Motor neuron (in vitro differentiated cells): Measurements from ENCODE around the gene SMYD5. TPM values are rescaled to one million over a fixed set of nuclear protein-coding genes. Genes with fewer than 3 reads are reported as not detected.
"Not testable (repeated sequence)": the region's sequence is repeated elsewhere in the genome, so short reads cannot be mapped to it uniquely, and the experiment has no call there.

Experiments
- ATAC-seq, 8 experiments: fragments of 200-7000 bp; cut with Tn5 transposase; replicated peaks in 6 of 8; 2 replicates each; pipeline ENCODE4 v1.8.0; 2021; ENCODE audit warnings: mild to moderate bottlenecking in 8 of 8, moderate library complexity in 8 of 8
- H3K27ac ChIP-seq, 2 donors: fragments of 250-450 bp; sonication (Bioruptor Pico); 2 replicates each; pipeline ENCODE4 v1.9.0; 2021; ENCODE audit warnings: antibody characterized with exemption in 2 of 2, mild to moderate bottlenecking in 2 of 2, moderate library complexity in 1 of 2
- H3K4me1 ChIP-seq, 2 donors: fragments of 250-450 bp; sonication (Bioruptor Pico); replicated peaks in 1 of 2; 2 replicates each; pipeline ENCODE4 v1.6.1; 2021; ENCODE audit warnings: antibody characterized with exemption in 2 of 2, mild to moderate bottlenecking in 2 of 2, moderate library complexity in 1 of 2
- H3K4me3 ChIP-seq, 5 donors: fragments of 250-450 bp; sonication (Bioruptor Pico); 2 replicates each; pipeline ENCODE4 v1.9.0; 2021; ENCODE audit warnings: antibody characterized with exemption in 5 of 5, mild to moderate bottlenecking in 5 of 5, moderate library complexity in 4 of 5
- WGBS, 10 experiments: fragments of 450-650 bp; shearing (Covaris generic); methylation state at CpG; one replicate each; pipeline ENCODE4 v1.0.0; 2022; 5-methylcytosine and 5-hydroxymethylcytosine counted together
- in situ Hi-C, 9 experiments: fragments of 400-800 bp; cut with MboI; loops; one replicate each; pipeline ENCODE4 v1.15.0; 2021; ENCODE audit warnings: low sequenced_read_pairs in 9 of 9, low pct_unique_long_range_greater_than_20kb in 2 of 9; ENCODE audit not compliant: unreplicated experiment in 9 of 9
- total RNA-seq, 8 experiments: library from RNA; unstranded; fragments of 300-600 nt; gene quantifications; 2 replicates each; pipeline versions ENCODE4 v1.2.3 to v1.2.4, GENCODE V29; 2022

The SMYD5 gene
- 10 to 100 TPM; 21.2 to 34.2 (median 24.1) TPM for total RNA-seq

- WGBS, 10 experiments, result 0 to 7% (median 0%) methylated on average over 1 to 14 of the region's 64 CpGs
- ATAC-seq, result peak; percentile 80 to 93 (median 91)
- Histone ChIP-seq H3K4me3 (peak within 1 kb of the TSS; percentile 48 to 91 (median 71)), H3K27ac (peak within 1 kb of the TSS; percentile 88 to 97), H3K4me1 (peaks cover 15 to 19% of the 10 kb centered on the region in 2 donors)
- in situ Hi-C loops, result no loop called here
These were observed at the start of gene SMYD5 for GRCh38 chr2:73214120-73215035. Gene SMYD5, plus strand, starts transcription at chr2:73214245. Its CDS starts 22 bp downstream, at chr2:73214267.

- not testable (repeated sequence) for H3K4me1 ChIP-seq, H3K4me3 ChIP-seq, H3K27ac ChIP-seq
- ATAC-seq, result peak in 1 of 8 experiments; percentile 29
- no CpG with 5 or more reads among the region's 11 CpGs for WGBS, 10 experiments
- in situ Hi-C loops, result loop anchor here in 6 of 9 experiments (10.0 to 25.0 kb wide), 3 partner anchors 81 to 279 kb away; partner anchors contain the start of gene SPR (in 3 of the 6)
These were observed 48.1 kb upstream of the SMYD5 start for GRCh38 chr2:73165978-73166377.

- no CpG with 5 or more reads among the region's 8 CpGs for WGBS, 10 experiments
These were observed 47.2 kb upstream of the SMYD5 start for GRCh38 chr2:73166813-73167212.

GRCh38 chr2:73168348-73168747 is 45.7 kb upstream of the SMYD5 start:
- H3K4me3 ChIP-seq, H3K4me1 ChIP-seq, ATAC-seq, H3K27ac ChIP-seq: not testable (repeated sequence)
- in situ Hi-C loops, result loop anchor here in 6 of 9 experiments (10.0 to 25.0 kb wide), 3 partner anchors 84 to 281 kb away; partner anchors contain the start of gene SPR (in 3 of the 6)

More at GRCh38 chr2:73166813-73167212, 47.2 kb upstream of the SMYD5 start:
- H3K4me1 ChIP-seq, ATAC-seq, H3K4me3 ChIP-seq, H3K27ac ChIP-seq: not testable (repeated sequence)
- in situ Hi-C loops, result loop anchor here in 6 of 9 experiments (10.0 to 25.0 kb wide), 3 partner anchors 82 to 280 kb away; partner anchors contain the start of gene SPR (in 3 of the 6)

- H3K27ac ChIP-seq, result not testable (repeated sequence)
- WGBS, 10 experiments, result no CpG with 5 or more reads among the region's 7 CpGs
- peak in 1 of 8 experiments; percentile 1 for ATAC-seq
These were observed 43.7 kb upstream of the SMYD5 start for GRCh38 chr2:73170341-73170740.

GRCh38 chr2:73172963-73173362 is 41.1 kb upstream of the SMYD5 start:
- peak in 4 of 8 experiments; percentile 6 to 66 (median 52) for ATAC-seq
- in situ Hi-C loops, result loop anchor here in 6 of 9 experiments (10.0 to 25.0 kb wide), 3 partner anchors 186 to 286 kb away; partner anchors contain the start of gene SPR (in 3 of the 6)

More at GRCh38 chr2:73170341-73170740, 43.7 kb upstream of the SMYD5 start:
- not testable (repeated sequence) for H3K4me3 ChIP-seq, H3K4me1 ChIP-seq
- in situ Hi-C loops, result loop anchor here in 6 of 9 experiments (10.0 to 25.0 kb wide), 3 partner anchors 183 to 283 kb away; partner anchors contain the start of gene SPR (in 3 of the 6)

GRCh38 chr2:73173781-73174180 is 40.3 kb upstream of the SMYD5 start:
- WGBS, 10 experiments, result 83 to 100% (median 100%) methylated on average over 1 to 4 of the region's 7 CpGs; no CpG with 5 or more reads in 5 of the 10 experiments
- in situ Hi-C loops, result loop anchor here in 6 of 9 experiments (10.0 to 25.0 kb wide), 3 partner anchors 186 to 286 kb away; partner anchors contain the start of gene SPR (in 3 of the 6)

More at GRCh38 chr2:73172963-73173362, 41.1 kb upstream of the SMYD5 start:
- peaks cover 3% of the 10 kb centered on the region in 2 donors for H3K4me1 ChIP-seq
- 0 to 81% (median 67%) methylated on average over 1 to 4 of the region's 6 CpGs; no CpG with 5 or more reads in 5 of the 10 experiments for WGBS, 10 experiments
- H3K27ac ChIP-seq, result no peak overlapping the region
- no peak overlapping the region for H3K4me3 ChIP-seq

GRCh38 chr2:73174244-73174643 is 39.8 kb upstream of the SMYD5 start:
- no peak overlapping the region for H3K4me3 ChIP-seq
- H3K4me1 ChIP-seq, result peaks cover 3% of the 10 kb centered on the region in 2 donors
- in situ Hi-C loops, result loop anchor here in 6 of 9 experiments (10.0 to 25.0 kb wide), 3 partner anchors 187 to 287 kb away; partner anchors contain the start of gene SPR (in 3 of the 6)
- ATAC-seq, result no peak
- no peak overlapping the region for H3K27ac ChIP-seq
- WGBS, 10 experiments, result 81 to 100% (median 93%) methylated on average over 2 to 8 of the region's 10 CpGs; no CpG with 5 or more reads in 5 of the 10 experiments

More at GRCh38 chr2:73173781-73174180, 40.3 kb upstream of the SMYD5 start:
- no peak for ATAC-seq
- Histone ChIP-seq H3K4me3 (no peak overlapping the region), H3K4me1 (peaks cover 3% of the 10 kb centered on the region in 2 donors), H3K27ac (no peak overlapping the region)

GRCh38 chr2:73174941-73175662 is 38.9 kb upstream of the SMYD5 start:
- no peak for ATAC-seq
- 25 to 100% (median 52%) methylated on average over 2 to 10 of the region's 25 CpGs; no CpG with 5 or more reads in 3 of the 10 experiments for WGBS, 10 experiments
- peak overlapping the region; percentile 10 to 19 (median 13) for H3K4me3 ChIP-seq
- in situ Hi-C loops, result loop anchor here in 7 of 9 experiments (10.0 to 25.0 kb wide), 4 partner anchors 188 to 288 kb away; partner anchors contain the start of genes SPR (in 5 of the 7) and EMX1 (in 1 of the 7)
- peaks cover 3% of the 10 kb centered on the region in 2 donors for H3K4me1 ChIP-seq
- no peak overlapping the region for H3K27ac ChIP-seq

GRCh38 chr2:73175663-73176204 is 38.3 kb upstream of the SMYD5 start:
- Histone ChIP-seq H3K27ac (no peak overlapping the region), H3K4me1 (peaks cover 3% of the 10 kb centered on the region in 2 donors), H3K4me3 (peak overlapping the region; percentile 10 to 19 (median 13))
- ATAC-seq, result peak; percentile 5 to 21 (median 8)
- in situ Hi-C loops, result loop anchor here in 4 of 9 experiments (10.0 to 25.0 kb wide), 4 partner anchors 188 to 288 kb away; partner anchors contain the start of genes SPR (in 2 of the 4) and EMX1 (in 1 of the 4)
- WGBS, 10 experiments, result 1 to 6% methylated on average over 8 to 14 of the region's 59 CpGs; no CpG with 5 or more reads in 8 of the 10 experiments

GRCh38 chr2:73176205-73176880 is 37.7 kb upstream of the SMYD5 start:
- H3K27ac ChIP-seq, result no peak overlapping the region

More at GRCh38 chr2:73176205-73176880, 37.7 kb upstream of the SMYD5 start:
- peak in 3 of 8 experiments; percentile 0 to 24 (median 3) for ATAC-seq
- no peak overlapping the region for H3K4me3 ChIP-seq
- in situ Hi-C loops, result loop anchor here in 4 of 9 experiments (10.0 to 25.0 kb wide), 4 partner anchors 189 to 289 kb away; partner anchors contain the start of genes SPR (in 2 of the 4) and EMX1 (in 1 of the 4)
- 0 to 60% (median 20%) methylated on average over 1 to 6 of the region's 31 CpGs; no CpG with 5 or more reads in 5 of the 10 experiments for WGBS, 10 experiments
- peaks cover 3% of the 10 kb centered on the region in 2 donors for H3K4me1 ChIP-seq
